ENCODE measurements around the gene RING1. TPM values are rescaled to one million over a fixed set of nuclear protein-coding genes. Genes with fewer than 3 reads are reported as not detected.

RING1 gene
- total RNA-seq, 6 experiments from 2014 or later = 43.4 to 55.1 (median 52.1) TPM

- Mint-ChIP-seq H3K27ac (no peak overlapping the region), H3K27me3 (ENCODE audit: insufficient read depth) (peaks cover 22% of the 10 kb centered on the region), H3K9me3 (no peaks in the 10 kb centered on the region), H3K36me3 (ENCODE audit: low read depth) (peaks cover 25% of the 10 kb centered on the region), H3K4me1 (ENCODE audit: low read depth) (peaks cover 9% of the 10 kb centered on the region), H3K4me3 (no peak overlapping the region)
- TF ChIP-seq CTCF (IDR thresholded peaks at IDR 0.05) = no peak
- DNase-seq = no peak
These were observed 15.4 kb upstream of the RING1 start for GRCh38 chr6:33192671-33193602.

- Mint-ChIP-seq H3K4me3 (no peak overlapping the region), H3K36me3 (ENCODE audit: low read depth) (peaks cover 25% of the 10 kb centered on the region), H3K27me3 (ENCODE audit: insufficient read depth) (peaks cover 19% of the 10 kb centered on the region), H3K4me1 (ENCODE audit: low read depth) (peaks cover 15% of the 10 kb centered on the region), H3K9me3 (no peaks in the 10 kb centered on the region), H3K27ac (no peak overlapping the region)
- no peak for DNase-seq
- no peak for TF ChIP-seq CTCF (IDR thresholded peaks at IDR 0.05)
These were observed 14.7 kb upstream of the RING1 start for GRCh38 chr6:33193619-33194018.

- DNase-seq = no peak
- no peak overlapping the region for H3K27ac Mint-ChIP-seq
- H3K4me3 Mint-ChIP-seq = no peak overlapping the region
- peaks cover 23% of the 10 kb centered on the region for H3K4me1 Mint-ChIP-seq (ENCODE audit: low read depth)
- peaks cover 29% of the 10 kb centered on the region for H3K36me3 Mint-ChIP-seq (ENCODE audit: low read depth)
- peaks cover 19% of the 10 kb centered on the region for H3K27me3 Mint-ChIP-seq (ENCODE audit: insufficient read depth)
- no peak for TF ChIP-seq CTCF (IDR thresholded peaks at IDR 0.05)
- H3K9me3 Mint-ChIP-seq = no peaks in the 10 kb centered on the region
These were observed 13.8 kb upstream of the RING1 start for GRCh38 chr6:33194431-33194979.

- TF ChIP-seq CTCF (IDR thresholded peaks at IDR 0.05) = no peak
- peaks cover 25% of the 10 kb centered on the region for H3K4me1 Mint-ChIP-seq (ENCODE audit: low read depth)
These were observed 12.8 kb upstream of the RING1 start for GRCh38 chr6:33195304-33196165.

GRCh38 chr6:33197431-33198048 lies 10.8 kb upstream of the RING1 start:
- H3K4me3 Mint-ChIP-seq = no peak overlapping the region
- peak overlapping the region; percentile 9; the same call in 1 of the 2 replicates for H3K27ac Mint-ChIP-seq
- H3K4me1 Mint-ChIP-seq (ENCODE audit: low read depth) = peaks cover 37% of the 10 kb centered on the region
- peaks cover 49% of the 10 kb centered on the region for H3K36me3 Mint-ChIP-seq (ENCODE audit: low read depth)
- H3K27me3 Mint-ChIP-seq (ENCODE audit: insufficient read depth) = peaks cover 4% of the 10 kb centered on the region; the same call in 1 of the 2 replicates
- no peaks in the 10 kb centered on the region for H3K9me3 Mint-ChIP-seq
- TF ChIP-seq CTCF (IDR thresholded peaks at IDR 0.05) = peak; percentile 84
- peak; percentile 51 for DNase-seq

More at GRCh38 chr6:33195304-33196165, 12.8 kb upstream of the RING1 start:
- Mint-ChIP-seq H3K4me3 (no peak overlapping the region), H3K36me3 (ENCODE audit: low read depth) (peaks cover 29% of the 10 kb centered on the region), H3K27ac (no peak overlapping the region), H3K27me3 (ENCODE audit: insufficient read depth) (peaks cover 16% of the 10 kb centered on the region), H3K9me3 (no peaks in the 10 kb centered on the region)
- no peak for DNase-seq
